Prostate gland (tissue), 2 donors: ENCODE results near the gene CTIF. TPM values are rescaled to one million over a fixed set of nuclear protein-coding genes. Genes with fewer than 3 reads are reported as not detected.

Experiments
- DNase-seq: peaks from one replicate; pipeline ENCODE4 v3.0.0-alpha.2; 2019; ENCODE audit warnings: low spot score
- H3K27ac ChIP-seq, 2 donors: fragments of 200-600 bp; sonication (generic); 2 replicates each; pipeline ENCODE4 v1.5.1; 2017 to 2019
- H3K27me3 ChIP-seq: fragments of 200-600 bp; sonication (generic); replicated peaks from 2 replicates; pipeline ENCODE4 v1.5.1; 2019; ENCODE audit not compliant: insufficient read depth
- H3K36me3 ChIP-seq, 2 donors: fragments of 200-600 bp; sonication (generic); 1 replicate in 1 of 2; 2 replicates in 1 of 2; pipeline versions ENCODE4 v1.5.1 to v1.8.1; 2017 to 2019
- H3K4me1 ChIP-seq: fragments of 200-600 bp; sonication (generic); replicated peaks from 2 replicates; pipeline ENCODE4 v1.5.1; 2019
- H3K4me3 ChIP-seq, 2 donors: fragments of 200-600 bp; sonication (generic); 2 replicates each; pipeline ENCODE4 v1.5.1; 2017 to 2019
- H3K9me3 ChIP-seq: fragments of 200-600 bp; sonication (generic); 2 replicates; pipeline ENCODE4 v1.5.1; 2017
- CTCF ChIP-seq, 4 experiments: fragments of 200-600 bp in 2 of 4; fragments of 450-650 bp in 2 of 4; sonication (generic) in 2 of 4; IDR thresholded peaks; 1 replicate in 3 of 4; 2 replicates in 1 of 4; pipeline ENCODE4 v1.5.1; 2016 to 2019; ENCODE audit warnings: antibody characterized with exemption in 4 of 4, mild to moderate bottlenecking in 2 of 4, moderate library complexity in 2 of 4
- POLR2A ChIP-seq: fragments of 450-650 bp; IDR thresholded peaks from one replicate; pipeline ENCODE4 v1.6.1; 2016; ENCODE audit warnings: antibody characterized with exemption, mild to moderate bottlenecking
- POLR2AphosphoS5 ChIP-seq: sonication (generic); formaldehyde crosslinking; IDR thresholded peaks from one replicate; pipeline ENCODE4 v1.6.1; 2017; ENCODE audit warnings: antibody characterized with exemption
- WGBS: methylation state at CpG from one replicate; pipeline ENCODE4 v1.1.5; 2018; 5-methylcytosine and 5-hydroxymethylcytosine counted together
- intact Hi-C: fragments of 100-400 bp; cut with DNase I; formaldehyde crosslinking; loops from one replicate; pipeline ENCODE4 v1.14.2; 2022
- total RNA-seq, 2 donors: library from RNA; depleted of rRNA; stranded (reverse); fragments of >200 nt; gene quantifications; one replicate each; pipeline ENCODE4 v1.1.0, GENCODE V29; 2016

Gene CTIF
- total RNA-seq, 2 donors from 2014 or later = 8.1 to 57.9 TPM

- intact Hi-C loops = no loop called here
- Histone ChIP-seq H3K4me1 (no peaks in the 10 kb centered on the region), H3K27ac (no peak overlapping the region), H3K4me3 (no peak overlapping the region), H3K36me3 (no peaks in the 10 kb centered on the region), H3K9me3 (no peaks in the 10 kb centered on the region), H3K27me3 (no peaks in the 10 kb centered on the region)
- DNase-seq = no peak
- TF ChIP-seq POLR2A (no peak), CTCF (IDR thresholded peaks at IDR 0.05) (no peak), POLR2AphosphoS5 (no peak)
- WGBS = 91% methylated on average over 20 of the region's 20 CpGs
Observed at GRCh38 chr18:48637081-48637990, 98.5 kb downstream of the CTIF start.

GRCh38 chr18:48638451-48638850 is 99.6 kb downstream of the CTIF start:
- H3K27ac ChIP-seq = no peak overlapping the region
- intact Hi-C loops = no loop called here
- TF ChIP-seq CTCF (IDR thresholded peaks at IDR 0.05) = no peak
- TF ChIP-seq POLR2A = no peak
- no peak for TF ChIP-seq POLR2AphosphoS5
- no peaks in the 10 kb centered on the region for H3K4me1 ChIP-seq
- H3K36me3 ChIP-seq = no peaks in the 10 kb centered on the region
- 94% methylated on average over 8 of the region's 8 CpGs for WGBS
- no peaks in the 10 kb centered on the region for H3K27me3 ChIP-seq
- no peak overlapping the region for H3K4me3 ChIP-seq
- no peaks in the 10 kb centered on the region for H3K9me3 ChIP-seq
- DNase-seq = no peak

GRCh38 chr18:48638896-48639771 is 100.3 kb downstream of the CTIF start:
- Histone ChIP-seq H3K9me3 (no peaks in the 10 kb centered on the region), H3K36me3 (no peaks in the 10 kb centered on the region), H3K4me3 (no peak overlapping the region), H3K27me3 (no peaks in the 10 kb centered on the region), H3K4me1 (no peaks in the 10 kb centered on the region), H3K27ac (no peak overlapping the region)
- intact Hi-C loops = no loop called here
- no peak for TF ChIP-seq POLR2A
- TF ChIP-seq POLR2AphosphoS5 = no peak
- no peak for TF ChIP-seq CTCF (IDR thresholded peaks at IDR 0.05)
- WGBS = 86% methylated on average over 17 of the region's 17 CpGs
- no peak for DNase-seq

- intact Hi-C loops = no loop called here
- WGBS = 87% methylated on average over 14 of the region's 14 CpGs
- Histone ChIP-seq H3K27me3 (no peaks in the 10 kb centered on the region), H3K36me3 (no peaks in the 10 kb centered on the region), H3K4me1 (no peaks in the 10 kb centered on the region), H3K4me3 (no peak overlapping the region), H3K27ac (no peak overlapping the region), H3K9me3 (no peaks in the 10 kb centered on the region)
- TF ChIP-seq POLR2AphosphoS5 (no peak), POLR2A (no peak), CTCF (IDR thresholded peaks at IDR 0.05) (peak in 2 of 4 experiments; percentile 7 to 10)
- no peak for DNase-seq
Observed at GRCh38 chr18:48639772-48640432, 101.1 kb downstream of the CTIF start.
